ENCODE results near the gene PRG2. TPM values are rescaled to one million over a fixed set of nuclear protein-coding genes. Genes with fewer than 3 reads are reported as not detected.

PRG2 gene
- total and polyA plus RNA-seq, 9 of the 15 experiments (the other 6 are each of a cell fraction or from before 2014, with no cell fraction given), result 1.8 to 78.0 (median 26.6) TPM

GRCh38 chr11:57426929-57427726 lies 36.7 kb upstream of the PRG2 start, which contains the start of gene SLC43A3 (continued):
- TF ChIP-seq POLR2G (IDR thresholded peaks at IDR 0.05; ENCODE audit: low read depth, low read length) (peak; percentile 98), TBP (optimal IDR thresholded peaks at IDR 0.05; ENCODE audit: low read depth, low read length) (peak; percentile 51), ZNF507 (tag; conservative IDR thresholded peaks at IDR 0.05) (no peak), ZFX (CRISPR knock-in tag; IDR thresholded peaks at IDR 0.05) (peak; percentile 74), MLX (CRISPR knock-in tag; conservative IDR thresholded peaks at IDR 0.05) (no peak), DMBX1 (CRISPR knock-in tag; IDR thresholded peaks at IDR 0.05; ENCODE audit: borderline replicate concordance) (no peak), SMARCA5 (IDR thresholded peaks at IDR 0.05) (peak; percentile 75; the same call in 1 of the 2 replicates), RBM17 (IDR thresholded peaks at IDR 0.05; ENCODE audit: borderline replicate concordance, low read depth, low read length) (no peak), HBP1 (CRISPR knock-in tag; IDR thresholded peaks at IDR 0.05) (peak; percentile 81; the same call in 1 of the 2 replicates), AFF4 (CRISPR knock-in tag; IDR thresholded peaks at IDR 0.05) (no peak), SLC30A9 (CRISPR knock-in tag; IDR thresholded peaks at IDR 0.05) (no peak), RBM25 (IDR thresholded peaks at IDR 0.05; ENCODE audit: low read depth, low read length, severe bottlenecking) (no peak), IFI16 (CRISPR knock-in tag; IDR thresholded peaks at IDR 0.05) (no peak), MAFK (IDR thresholded peaks at IDR 0.05; ENCODE audit: low read length) (no peak), POLR2H (tag; IDR thresholded peaks at IDR 0.05; ENCODE audit: low read depth) (no peak; the same call in 1 of the 2 replicates), EZH2 (IDR thresholded peaks at IDR 0.05; ENCODE audit: borderline replicate concordance, low read depth, low read length) (no peak), CBX5 (IDR thresholded peaks at IDR 0.05; ENCODE audit: borderline replicate concordance, low read depth) (no peak), HMG20B (CRISPR knock-in tag; IDR thresholded peaks at IDR 0.05) (no peak), HNRNPL (IDR thresholded peaks at IDR 0.05; ENCODE audit: low read depth, low read length) (peak; percentile 71; the same call in 1 of the 2 replicates), ZNF75A (CRISPR knock-in tag; IDR thresholded peaks at IDR 0.05) (no peak)
- TF ChIP-seq, protein P1, sequence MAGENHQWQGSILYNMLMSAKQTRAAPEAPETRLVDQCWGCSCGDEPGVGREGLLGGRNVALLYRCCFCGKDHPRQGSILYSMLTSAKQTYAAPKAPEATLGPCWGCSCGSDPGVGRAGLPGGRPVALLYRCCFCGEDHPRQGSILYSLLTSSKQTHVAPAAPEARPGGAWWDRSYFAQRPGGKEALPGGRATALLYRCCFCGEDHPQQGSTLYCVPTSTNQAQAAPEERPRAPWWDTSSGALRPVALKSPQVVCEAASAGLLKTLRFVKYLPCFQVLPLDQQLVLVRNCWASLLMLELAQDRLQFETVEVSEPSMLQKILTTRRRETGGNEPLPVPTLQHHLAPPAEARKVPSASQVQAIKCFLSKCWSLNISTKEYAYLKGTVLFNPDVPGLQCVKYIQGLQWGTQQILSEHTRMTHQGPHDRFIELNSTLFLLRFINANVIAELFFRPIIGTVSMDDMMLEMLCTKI (IDR thresholded peaks at IDR 0.05; ENCODE audit: partially characterized antibody), result no peak

Measured in K562 (cell line).